ENCODE data around the gene PCDHGA1.

- TF ChIP-seq CTCF (IDR thresholded peaks at IDR 0.05): no peak
- no peak for TF ChIP-seq POLR2A (IDR thresholded peaks at IDR 0.05)
Observed at GRCh38 chr5:141507387-141508091, 177.2 kb downstream of the PCDHGA1 start.
